IgD-negative memory B cell (primary cell): ENCODE data around the gene SALL2. TPM values are rescaled to one million over a fixed set of nuclear protein-coding genes. Genes with fewer than 3 reads are reported as not detected.
A peak's percentile ranks its signal among the peaks of the same experiment; 100 is the strongest.
"Not testable (repeated sequence)": the region's sequence is repeated elsewhere in the genome, so short reads cannot be mapped to it uniquely, and the experiment has no call there.

Source experiments
- H3K27ac Mint-ChIP-seq, 3 donors: one replicate each; pipeline ENCODE4 v1.8.0; 2020 to 2022; ENCODE audit warnings: mild to moderate bottlenecking in 3 of 3, mixed read lengths in 3 of 3, moderate library complexity in 1 of 3
- H3K27me3 Mint-ChIP-seq: one replicate; pipeline ENCODE4 v1.8.0; 2021; ENCODE audit warnings: mixed read lengths
- H3K36me3 Mint-ChIP-seq: one replicate; pipeline ENCODE4 v1.8.0; 2020; ENCODE audit warnings: mild to moderate bottlenecking, mixed read lengths
- H3K4me1 Mint-ChIP-seq, 3 donors: one replicate each; pipeline ENCODE4 v1.8.0; 2020 to 2022; ENCODE audit warnings: mixed read lengths in 3 of 3, mild to moderate bottlenecking in 1 of 3
- H3K4me3 Mint-ChIP-seq, 4 donors: one replicate each; pipeline ENCODE4 v1.8.0; 2020 to 2022; ENCODE audit warnings: mild to moderate bottlenecking in 4 of 4, mixed read lengths in 4 of 4, moderate library complexity in 3 of 4
- H3K9me3 Mint-ChIP-seq, 3 donors: one replicate each; pipeline ENCODE4 v1.8.0; 2020 to 2021; ENCODE audit warnings: mixed read lengths in 3 of 3, mild to moderate bottlenecking in 1 of 3
- polyA plus RNA-seq: library from polyadenylated mRNA; unstranded; fragments of 300-500 nt; fragmentation: Illumina TruSeq; gene quantifications from one replicate; pipeline ENCODE4 v1.2.3, GENCODE V29; 2021

Gene SALL2
- 0.34 TPM for polyA plus RNA-seq

DNA sequence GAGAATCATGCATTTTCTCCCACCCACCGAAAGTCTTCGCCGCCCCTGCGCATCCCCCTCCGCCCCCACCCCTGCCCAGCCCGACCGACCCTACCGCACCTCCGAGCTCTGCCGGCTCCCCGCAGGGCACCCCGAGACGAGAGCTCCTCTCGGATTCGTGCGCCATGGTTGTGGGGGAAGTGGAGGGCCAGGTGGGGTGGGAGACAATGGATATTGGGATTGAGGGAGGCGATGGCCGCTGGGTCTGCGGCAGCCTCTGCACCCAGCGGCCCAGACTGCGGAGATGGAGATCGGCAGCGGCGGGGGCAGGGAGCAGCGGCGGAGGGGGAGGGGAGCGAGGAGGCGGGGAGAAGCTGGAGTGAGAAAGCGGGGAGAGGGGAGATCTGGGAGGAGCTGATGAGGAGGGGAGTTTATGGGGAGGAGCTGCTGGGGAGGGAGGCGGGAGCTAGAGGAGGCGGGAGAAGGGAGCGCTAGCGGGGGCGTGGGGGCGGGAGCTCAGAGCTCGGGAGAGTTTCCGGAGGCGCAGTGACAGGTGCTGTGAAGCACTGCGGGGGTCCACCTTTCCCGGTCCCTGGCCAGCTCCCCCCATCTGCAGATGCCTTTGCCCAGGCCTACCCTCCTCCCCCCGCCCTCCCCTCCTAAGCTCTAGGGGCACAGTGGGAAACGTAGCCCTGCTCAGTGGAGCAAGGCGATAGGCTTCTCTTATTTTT, at the start of gene SALL2:
Gene SALL2, minus strand, starts transcription at position 385 of the 710 bp plus-strand sequence. Its CDS starts 219 bp downstream, at position 166.
- peaks cover 5 to 6% (median 5%) of the 10 kb centered on the region in 3 donors for H3K4me1 Mint-ChIP-seq
- peaks cover 3% of the 10 kb centered on the region for H3K27me3 Mint-ChIP-seq
- no peaks in the 10 kb centered on the region for H3K9me3 Mint-ChIP-seq
- H3K4me3 Mint-ChIP-seq: peak within 1 kb of the TSS; percentile 74 to 89 (median 88)
- peak within 1 kb of the TSS in 1 of 3 donors; percentile 96 for H3K27ac Mint-ChIP-seq
- H3K36me3 Mint-ChIP-seq: peaks cover 2% of the 10 kb centered on the region

DNA sequence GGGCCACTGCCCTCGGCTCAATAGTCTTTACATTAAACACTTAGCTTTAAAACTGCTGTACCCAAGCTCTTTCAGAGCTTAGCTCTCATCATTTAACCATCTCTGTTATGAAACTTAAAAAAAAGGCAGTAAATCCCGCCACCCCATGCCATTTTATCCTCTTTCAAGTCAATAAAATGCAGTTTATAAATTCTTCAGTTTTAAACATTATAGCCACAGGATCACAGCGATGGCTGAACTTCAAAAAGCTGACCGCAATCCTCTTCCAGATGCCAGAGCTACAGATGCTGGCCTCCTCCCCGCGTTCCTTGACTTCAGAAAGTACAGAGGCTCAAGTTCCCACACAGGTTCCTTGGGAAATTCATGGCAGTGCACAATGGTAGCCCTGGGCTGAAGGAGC, 49.5 kb upstream of the SALL2 start:
- peaks cover 0 to 8% (median 0%) of the 10 kb centered on the region in 3 donors for H3K9me3 Mint-ChIP-seq
- peak overlapping the region in 1 of 3 donors; percentile 39 for H3K27ac Mint-ChIP-seq
- H3K4me3 Mint-ChIP-seq: no peak overlapping the region
- no peaks in the 10 kb centered on the region for H3K4me1 Mint-ChIP-seq
- peaks cover 4% of the 10 kb centered on the region for H3K36me3 Mint-ChIP-seq
- H3K27me3 Mint-ChIP-seq: peaks cover 9% of the 10 kb centered on the region

DNA sequence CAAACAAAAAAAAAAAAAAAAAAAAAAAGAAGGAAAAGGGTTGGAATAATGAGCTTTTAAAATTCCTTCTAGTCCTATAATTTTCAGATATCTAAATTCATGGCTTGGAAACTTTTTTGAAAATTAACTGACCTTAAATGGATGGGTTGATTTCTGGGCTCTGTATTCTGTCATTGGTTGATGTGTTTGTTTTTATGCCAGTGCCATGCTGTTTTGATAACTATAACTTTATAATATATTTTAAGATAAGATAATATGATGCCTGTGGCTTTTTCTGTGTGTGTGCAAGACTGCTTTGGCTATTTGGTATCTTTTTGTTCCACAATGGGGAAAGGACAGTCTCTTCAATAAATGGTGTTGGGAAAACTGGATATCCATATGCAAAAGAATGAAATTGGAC, 46.5 kb upstream of the SALL2 start:
- Mint-ChIP-seq H3K36me3 (peaks cover 4% of the 10 kb centered on the region), H3K4me3 (no peak overlapping the region), H3K27ac (no peak overlapping the region), H3K27me3 (peaks cover 16% of the 10 kb centered on the region), H3K9me3 (peaks cover 0 to 8% (median 0%) of the 10 kb centered on the region in 3 donors), H3K4me1 (no peaks in the 10 kb centered on the region)

DNA sequence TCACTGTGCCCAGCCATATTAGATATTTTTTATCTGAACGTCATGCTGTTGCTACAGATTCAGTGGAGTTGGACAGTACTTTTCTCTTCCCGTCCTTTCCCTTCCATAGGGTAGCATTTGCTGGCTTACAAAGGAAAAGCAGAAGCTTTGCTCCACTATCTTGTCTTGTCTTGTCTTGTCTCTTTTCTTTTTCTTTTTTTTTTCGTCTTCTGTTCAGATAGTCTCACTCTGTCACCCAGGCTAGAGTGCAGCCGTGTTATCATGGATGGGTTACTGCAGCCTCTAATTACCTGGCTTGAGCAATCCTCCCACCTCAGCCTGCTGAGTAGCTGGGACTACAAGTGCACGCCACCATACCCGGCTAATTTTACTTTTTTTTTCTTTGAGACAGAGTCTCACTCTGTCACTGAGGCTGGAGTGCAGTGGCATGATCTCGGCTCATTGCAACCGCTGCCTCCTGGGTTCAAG, 32.6 kb upstream of the SALL2 start:
- Mint-ChIP-seq H3K4me1 (peaks cover 0 to 4% (median 4%) of the 10 kb centered on the region in 3 donors), H3K36me3 (no peaks in the 10 kb centered on the region), H3K4me3 (no peak overlapping the region), H3K27ac (no peak overlapping the region), H3K9me3 (no peaks in the 10 kb centered on the region), H3K27me3 (peaks cover 1% of the 10 kb centered on the region)

DNA sequence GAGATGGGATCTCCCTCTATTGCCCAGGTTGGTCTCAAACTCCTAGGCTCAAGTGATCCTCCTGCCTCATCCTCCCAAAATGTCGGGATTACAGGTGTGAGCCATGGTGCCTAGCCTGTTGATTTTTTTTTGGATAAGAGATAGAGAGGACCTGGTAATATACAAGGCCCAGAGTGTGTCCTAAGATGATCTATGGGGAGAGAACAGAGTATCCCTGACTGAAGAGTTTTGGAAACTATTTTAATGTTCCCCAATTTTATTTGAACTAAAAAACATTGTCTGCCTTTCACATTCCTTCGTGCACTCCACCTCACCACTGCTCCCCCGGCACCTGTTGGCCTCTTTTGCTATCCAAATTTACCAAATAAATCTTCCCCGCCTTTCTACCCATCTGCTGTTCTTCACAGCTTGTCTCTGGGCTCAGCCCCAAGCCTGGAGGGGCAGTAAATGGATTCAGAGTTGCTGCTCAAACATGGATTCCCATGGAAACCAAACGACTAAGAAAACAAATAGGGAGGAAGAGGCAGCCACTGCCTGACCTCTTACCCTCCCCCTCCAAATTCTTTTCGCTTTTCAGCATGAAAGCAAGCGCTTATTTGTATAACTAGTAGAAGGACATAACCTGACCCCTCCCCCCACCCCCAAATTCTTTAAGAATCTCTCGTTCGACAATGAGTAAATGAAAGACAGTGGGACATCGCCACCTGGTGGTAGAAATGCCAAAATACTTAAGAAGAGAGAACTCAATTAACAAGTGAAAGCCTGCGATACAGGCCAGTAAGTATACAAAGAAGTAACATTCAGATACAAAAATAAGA, 31.1 kb upstream of the SALL2 start:
- peaks cover 0 to 4% (median 4%) of the 10 kb centered on the region in 3 donors for H3K4me1 Mint-ChIP-seq

DNA sequence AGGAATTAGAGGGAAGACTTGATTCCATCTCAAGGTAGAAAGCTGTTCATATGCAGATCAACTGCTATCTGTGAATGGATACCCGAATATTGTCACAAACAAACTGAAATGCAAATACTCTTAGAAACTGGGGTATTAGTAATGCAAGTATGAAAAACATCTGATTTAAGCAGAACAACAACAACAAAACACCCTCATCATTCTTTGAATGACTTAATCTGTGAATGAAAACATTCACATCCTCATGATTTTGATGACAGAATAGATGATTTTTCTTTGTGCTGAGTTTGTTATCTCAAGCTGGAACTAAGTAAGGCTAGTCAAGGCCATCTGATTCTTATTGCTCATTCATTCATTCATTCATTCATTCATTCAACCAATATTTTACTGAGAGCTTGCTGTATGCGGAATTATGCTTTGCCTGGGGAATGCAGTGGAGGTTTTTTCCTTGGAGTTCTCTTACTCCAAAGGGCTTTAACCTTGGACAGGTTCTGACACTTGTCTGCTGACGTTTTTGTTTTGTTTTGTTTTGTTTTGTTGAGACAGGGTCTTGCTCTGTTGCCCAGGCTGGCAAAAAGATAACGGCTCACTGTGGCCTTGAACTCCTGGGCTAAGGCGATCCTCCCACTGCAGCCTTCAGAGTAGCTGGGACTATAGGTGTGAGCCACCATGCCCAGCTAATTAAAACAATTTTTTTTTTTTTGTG, 30.4 kb upstream of the SALL2 start:
- H3K9me3 Mint-ChIP-seq: no peaks in the 10 kb centered on the region
- H3K27ac Mint-ChIP-seq: no peak overlapping the region
- no peaks in the 10 kb centered on the region for H3K36me3 Mint-ChIP-seq
- peaks cover 0 to 4% (median 4%) of the 10 kb centered on the region in 3 donors for H3K4me1 Mint-ChIP-seq
- no peak overlapping the region for H3K4me3 Mint-ChIP-seq
- peaks cover 1% of the 10 kb centered on the region for H3K27me3 Mint-ChIP-seq

More for the DNA sequence above, 31.1 kb upstream of the SALL2 start:
- no peaks in the 10 kb centered on the region for H3K9me3 Mint-ChIP-seq
- H3K4me3 Mint-ChIP-seq: peak overlapping the region in 3 of 4 donors; percentile 38 to 60 (median 41)
- peaks cover 1% of the 10 kb centered on the region for H3K27me3 Mint-ChIP-seq
- no peaks in the 10 kb centered on the region for H3K36me3 Mint-ChIP-seq
- peak overlapping the region in 1 of 3 donors; percentile 50 for H3K27ac Mint-ChIP-seq

DNA sequence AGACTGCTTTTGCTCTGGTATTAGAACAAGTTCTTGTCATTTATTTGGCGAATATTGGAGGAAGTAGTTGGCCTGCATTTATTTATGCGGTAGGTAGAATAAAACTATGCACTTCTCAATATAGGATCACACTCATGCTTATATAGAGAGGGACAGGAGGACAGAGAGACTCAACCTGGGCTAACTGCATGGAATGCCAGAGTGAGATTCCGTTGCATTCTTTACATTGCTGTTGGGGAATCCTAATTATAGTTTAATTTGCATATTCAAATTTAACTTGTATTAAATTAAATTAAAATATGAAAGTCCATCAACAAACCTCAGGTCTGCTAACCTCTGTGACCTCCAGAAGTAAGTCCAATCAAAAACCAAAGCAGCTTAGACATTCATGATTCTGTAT, 27.1 kb upstream of the SALL2 start:
- Mint-ChIP-seq H3K9me3 (no peaks in the 10 kb centered on the region), H3K27ac (no peak overlapping the region), H3K4me3 (no peak overlapping the region), H3K36me3 (no peaks in the 10 kb centered on the region), H3K4me1 (peaks cover 0 to 4% (median 4%) of the 10 kb centered on the region in 3 donors), H3K27me3 (peaks cover 6% of the 10 kb centered on the region)

DNA sequence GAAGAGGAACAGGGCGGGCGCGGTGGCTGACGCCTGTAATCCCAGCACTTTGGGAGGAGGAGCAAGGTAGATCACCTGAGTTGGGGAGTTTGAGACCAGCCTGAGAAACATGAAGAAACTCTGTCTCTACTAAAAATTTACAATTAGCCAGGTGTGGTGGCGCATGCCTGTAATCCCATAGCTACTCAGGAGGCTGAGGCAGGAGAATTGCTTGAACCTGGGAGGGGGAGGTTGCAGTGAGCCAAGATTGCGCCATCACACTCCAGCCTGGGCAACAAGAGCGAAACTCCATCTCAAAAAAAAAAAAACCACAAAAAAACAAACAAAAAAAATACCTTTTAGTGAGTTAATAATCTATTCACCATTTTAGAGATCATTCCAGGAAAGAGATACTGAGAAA, 18.4 kb upstream of the SALL2 start:
- H3K4me1 Mint-ChIP-seq, H3K36me3 Mint-ChIP-seq, H3K4me3 Mint-ChIP-seq, H3K27me3 Mint-ChIP-seq, H3K9me3 Mint-ChIP-seq: not testable (repeated sequence)
- peak overlapping the region in 1 of 3 donors; percentile 57 for H3K27ac Mint-ChIP-seq

DNA sequence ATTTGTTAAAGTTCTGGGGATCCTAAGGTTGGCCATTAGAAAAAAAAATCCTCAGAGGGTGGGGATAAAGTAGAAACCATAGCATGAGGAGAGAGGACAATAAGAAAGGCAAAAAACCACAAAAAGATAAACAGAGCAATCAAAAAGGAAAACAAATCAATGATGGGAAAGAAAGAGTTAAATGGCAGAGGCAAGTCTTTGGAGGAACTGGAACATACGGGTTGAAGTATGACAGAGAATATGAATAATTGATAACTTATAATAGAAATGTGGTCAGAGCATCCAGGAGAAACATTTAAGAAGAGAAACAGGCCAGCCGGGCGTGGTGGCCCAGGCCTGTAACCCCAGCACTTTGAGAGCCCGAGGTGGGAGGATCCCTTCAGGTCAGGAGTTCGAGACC, 17.8 kb upstream of the SALL2 start:
- H3K36me3 Mint-ChIP-seq: no peaks in the 10 kb centered on the region
- no peak overlapping the region for H3K27ac Mint-ChIP-seq
- peaks cover 0 to 1% (median 0%) of the 10 kb centered on the region in 3 donors for H3K4me1 Mint-ChIP-seq
- H3K9me3 Mint-ChIP-seq: no peaks in the 10 kb centered on the region
- peaks cover 9% of the 10 kb centered on the region for H3K27me3 Mint-ChIP-seq
- H3K4me3 Mint-ChIP-seq: no peak overlapping the region

DNA sequence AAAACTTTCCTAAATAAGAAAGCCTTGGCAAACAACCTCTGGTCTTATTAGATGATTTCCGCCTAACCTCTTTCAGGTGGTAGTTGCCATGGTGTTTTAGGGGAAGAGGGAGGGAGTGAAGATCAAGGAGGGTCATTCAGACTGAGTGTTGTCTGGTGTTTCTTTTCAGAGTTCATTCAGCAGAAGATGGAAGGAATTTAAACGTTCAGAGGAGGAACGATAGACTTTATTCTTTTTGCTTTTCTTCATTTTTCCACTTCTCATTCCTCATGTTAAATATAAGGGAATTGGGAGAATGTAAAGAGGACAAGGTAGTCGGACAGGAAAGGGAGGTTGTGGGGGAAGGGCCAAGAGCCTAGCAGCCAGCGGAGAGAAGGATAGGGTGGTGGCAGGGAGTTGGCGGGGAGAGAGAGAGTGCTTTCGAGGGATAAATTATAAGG, 17.4 kb upstream of the SALL2 start:
- Mint-ChIP-seq H3K9me3 (no peaks in the 10 kb centered on the region), H3K36me3 (no peaks in the 10 kb centered on the region), H3K4me1 (peaks cover 0 to 1% (median 0%) of the 10 kb centered on the region in 3 donors), H3K27ac (no peak overlapping the region), H3K27me3 (peaks cover 13% of the 10 kb centered on the region), H3K4me3 (no peak overlapping the region)

DNA sequence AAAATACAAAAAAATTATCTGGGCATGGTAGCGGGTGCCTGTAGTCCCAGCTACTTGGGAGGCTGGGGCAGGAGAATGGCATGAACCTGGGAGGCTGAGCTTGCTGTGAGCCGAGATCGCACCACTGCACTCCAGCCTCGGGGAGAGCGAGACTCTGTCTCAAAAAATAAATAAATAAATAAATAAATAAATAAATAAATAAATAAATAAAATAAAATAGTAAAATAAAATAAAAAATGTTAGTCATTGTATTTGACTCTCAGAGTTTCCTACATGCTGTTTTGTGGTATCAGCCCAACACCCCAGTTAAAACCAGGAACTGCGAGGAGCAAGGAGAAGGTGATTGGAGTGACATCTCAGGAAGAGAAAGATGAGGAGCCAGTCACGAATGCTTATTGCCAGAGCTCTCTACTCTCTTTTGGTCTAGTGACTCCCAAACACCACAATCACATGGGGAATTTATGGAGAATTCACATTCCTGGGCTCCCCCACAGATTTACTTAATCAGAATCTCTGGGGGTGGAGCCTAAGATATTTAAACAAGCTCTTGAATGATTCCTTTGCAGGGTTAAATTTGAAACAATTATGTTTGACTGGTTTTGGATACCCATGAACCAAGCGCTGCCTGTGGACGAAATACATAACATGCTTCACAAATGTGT, 15.4 kb upstream of the SALL2 start:
- H3K36me3 Mint-ChIP-seq: no peaks in the 10 kb centered on the region
- peaks cover 4 to 6% (median 6%) of the 10 kb centered on the region in 3 donors for H3K4me1 Mint-ChIP-seq
- no peaks in the 10 kb centered on the region for H3K9me3 Mint-ChIP-seq
- no peak overlapping the region for H3K27ac Mint-ChIP-seq
- H3K27me3 Mint-ChIP-seq: peaks cover 25% of the 10 kb centered on the region
- H3K4me3 Mint-ChIP-seq: no peak overlapping the region

DNA sequence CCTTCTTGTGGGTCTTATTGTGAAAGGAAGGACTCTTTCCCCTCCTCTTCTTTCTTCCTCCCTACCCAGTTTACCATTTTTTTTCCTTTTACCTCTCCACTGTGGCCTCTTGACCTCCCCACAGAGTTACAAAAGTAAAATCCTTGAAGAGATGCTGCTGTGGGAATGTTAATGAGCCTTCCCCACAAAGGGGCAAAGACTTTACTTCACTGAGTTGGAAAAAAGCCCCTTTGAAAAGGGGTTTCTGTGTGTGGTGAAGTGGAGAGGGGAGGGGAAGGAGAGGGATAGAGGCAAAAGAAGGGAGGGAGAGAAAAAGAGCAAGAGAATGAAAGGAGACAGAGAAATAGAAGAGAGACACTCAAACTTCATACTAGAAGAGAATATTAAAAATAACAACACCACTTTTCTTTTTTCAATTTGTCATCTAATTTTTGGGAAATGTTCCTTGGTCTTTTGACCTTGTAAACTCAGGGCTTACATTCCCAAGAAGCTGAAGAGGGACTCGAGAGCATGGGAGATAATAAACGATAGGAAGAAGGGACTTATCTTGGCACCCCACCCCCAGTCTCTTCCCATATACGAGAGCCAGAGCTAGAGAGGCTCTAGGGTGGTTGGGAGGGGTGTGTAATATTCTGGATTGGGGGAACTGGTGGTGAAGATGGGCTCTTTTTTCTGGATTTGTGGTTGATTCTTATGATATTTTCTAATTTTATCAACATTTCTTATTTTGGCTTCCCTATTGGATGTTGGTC, 13.2 kb upstream of the SALL2 start:
- H3K27me3 Mint-ChIP-seq: peaks cover 40% of the 10 kb centered on the region
- no peaks in the 10 kb centered on the region for H3K36me3 Mint-ChIP-seq
- H3K27ac Mint-ChIP-seq: no peak overlapping the region
- H3K9me3 Mint-ChIP-seq: no peaks in the 10 kb centered on the region
- H3K4me1 Mint-ChIP-seq: peaks cover 4 to 9% (median 6%) of the 10 kb centered on the region in 3 donors
- no peak overlapping the region for H3K4me3 Mint-ChIP-seq

DNA sequence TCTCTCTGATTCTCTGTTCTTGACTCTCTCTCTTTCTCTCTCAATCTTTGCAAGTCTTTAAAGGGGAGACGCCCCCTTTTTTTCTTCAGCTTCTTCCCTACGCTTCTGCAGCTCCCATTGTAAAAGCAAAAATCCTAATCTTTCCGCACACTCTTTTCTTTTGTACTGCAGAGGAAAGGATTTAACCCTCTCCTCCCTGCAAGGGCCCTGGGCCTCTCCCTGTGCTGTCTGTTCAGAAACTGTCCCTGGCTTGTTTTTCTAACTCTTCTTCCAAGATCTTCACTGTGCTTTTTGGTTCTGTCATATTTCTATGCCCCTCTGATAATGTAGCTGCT, 10.9 kb upstream of the SALL2 start:
- Mint-ChIP-seq H3K4me1 (peaks cover 4 to 7% (median 6%) of the 10 kb centered on the region in 3 donors), H3K27me3 (peaks cover 49% of the 10 kb centered on the region), H3K4me3 (peak overlapping the region in 2 of 4 donors; percentile 38 to 48), H3K9me3 (no peaks in the 10 kb centered on the region), H3K27ac (no peak overlapping the region), H3K36me3 (no peaks in the 10 kb centered on the region)
